Hepatocyte (in vitro differentiated cells): ENCODE results near the gene SCNN1G.

Experiments used
- CTCF ChIP-seq: fragments of 200-600 bp; sonication (generic); IDR thresholded peaks from 2 replicates; pipeline ENCODE4 v1.5.1; 2016; ENCODE audit warnings: antibody characterized with exemption, mild to moderate bottlenecking; ENCODE audit not compliant: poor library complexity
- EZH2 ChIP-seq: fragments of 200-600 bp; sonication (generic); IDR thresholded peaks from 2 replicates; pipeline ENCODE4 v1.6.1; 2016; ENCODE audit warnings: antibody characterized with exemption, mild to moderate bottlenecking, borderline replicate concordance
- EZH2phosphoT487 ChIP-seq: fragments of 200-600 bp; sonication (generic); IDR thresholded peaks from one replicate; pipeline ENCODE4 v1.6.1; 2018; ENCODE audit warnings: antibody characterized with exemption, mild to moderate bottlenecking, low read depth, moderate library complexity; ENCODE audit not compliant: unreplicated experiment, severe bottlenecking

GRCh38 chr16:23245268-23245667 lies 62.7 kb downstream of the SCNN1G start:
- TF ChIP-seq CTCF, result no peak
- TF ChIP-seq EZH2phosphoT487, result no peak
- no peak for TF ChIP-seq EZH2
